Erythroblast (primary cell): ENCODE results near the gene UNC119.

Experiments
- DNase-seq, 2 experiments: peaks; one replicate each; lab custom pipeline; 2025; lab: John Stamatoyannopoulos, UW
- GATA1 ChIP-seq: IDR thresholded peaks from 2 replicates; pipeline ENCODE4 v1.6.1; 2011; ENCODE audit warnings: low read depth, mild to moderate bottlenecking, control low read depth, low read length, moderate library complexity
- POLR2A ChIP-seq: IDR thresholded peaks from 2 replicates; pipeline ENCODE4 v1.6.1; 2011; ENCODE audit warnings: mild to moderate bottlenecking, low read length

The UNC119 gene

DNA sequence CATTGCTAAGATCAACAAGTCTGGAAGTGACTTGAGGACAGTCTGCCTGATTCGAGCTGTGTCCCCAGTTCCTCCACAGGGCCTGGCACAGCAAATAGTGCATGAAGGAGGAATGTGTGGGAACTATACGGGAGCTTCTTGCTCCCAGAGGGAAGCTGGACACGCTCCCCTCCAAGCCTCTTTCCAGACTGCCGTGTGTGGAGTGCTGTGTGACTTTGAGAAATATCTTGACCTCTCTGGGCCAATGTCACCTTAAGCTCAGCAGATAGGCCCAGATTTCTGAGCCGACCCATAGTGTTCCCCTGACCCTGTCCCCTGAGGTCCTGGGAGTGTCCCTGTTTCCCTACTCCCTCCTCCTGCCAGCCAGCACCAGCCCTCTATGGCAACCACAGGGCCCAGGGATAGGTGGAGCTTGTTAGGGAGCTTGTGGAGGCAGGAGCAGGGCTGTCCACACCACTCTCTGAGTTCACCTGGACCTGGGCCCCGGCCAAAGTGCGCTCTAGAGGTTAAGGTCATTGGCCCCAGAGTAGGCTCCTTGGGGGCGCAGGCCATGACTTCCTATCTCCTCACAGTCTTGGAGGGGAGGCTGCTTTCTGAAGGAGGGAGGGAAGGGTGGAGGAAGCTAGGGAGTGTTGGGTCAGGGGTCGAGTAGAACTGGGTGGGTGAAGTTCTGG lies 52.6 kb downstream of the UNC119 start:
- no peak for DNase-seq

DNA sequence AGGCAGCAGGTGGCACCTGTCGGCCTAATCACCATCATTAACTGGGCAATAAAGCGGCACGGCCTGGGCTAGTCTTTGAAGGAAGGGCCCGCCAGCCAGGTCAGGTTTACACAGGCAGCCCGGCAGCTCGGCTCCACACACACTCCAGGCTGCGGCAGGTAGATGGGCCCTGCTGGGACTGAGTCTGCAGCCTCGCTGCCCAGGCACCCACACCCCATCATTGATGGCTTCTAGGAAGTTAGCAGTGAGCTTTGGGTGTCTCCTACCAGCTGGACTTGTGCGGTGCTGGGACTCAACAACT lies 53.1 kb downstream of the UNC119 start:
- TF ChIP-seq POLR2A (no peak), GATA1 (no peak)
- DNase-seq: no peak

More for the DNA sequence above, 52.6 kb downstream of the UNC119 start:
- no peak for TF ChIP-seq POLR2A
- TF ChIP-seq GATA1: no peak

DNA sequence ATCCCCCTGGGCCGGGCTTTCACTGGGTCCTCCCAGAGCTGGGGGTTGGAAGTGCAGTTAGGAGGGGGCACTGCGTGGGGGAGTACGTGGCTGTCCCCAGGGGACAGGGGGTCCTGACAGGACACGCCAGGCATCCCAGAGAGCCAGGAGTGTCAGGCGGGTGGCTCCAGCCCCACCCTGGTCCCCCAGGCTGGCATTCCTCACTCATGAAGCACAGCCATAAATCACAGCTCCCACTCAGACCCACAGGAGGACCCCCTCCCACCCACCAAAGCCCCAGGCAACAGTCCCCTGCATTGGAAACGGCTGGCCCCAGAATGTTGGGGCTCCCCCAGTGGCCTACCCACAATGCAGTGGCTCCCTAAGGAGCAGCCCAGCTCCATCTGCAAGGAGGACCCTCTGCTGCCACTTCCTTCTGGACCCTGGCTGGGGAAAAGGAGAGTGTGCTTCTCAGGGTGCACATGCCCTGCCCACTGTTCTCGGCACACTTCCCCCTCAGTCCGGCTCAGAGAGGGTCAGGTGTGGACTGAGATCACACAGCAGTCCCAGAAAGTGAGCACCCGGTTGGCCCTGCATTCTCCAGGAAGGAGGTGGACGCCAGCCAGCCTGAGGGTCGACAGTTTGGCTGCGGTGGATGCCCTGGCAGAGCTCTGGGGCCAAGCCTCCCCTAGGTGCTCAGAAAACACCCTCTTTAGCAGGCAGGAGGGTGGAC lies 53.6 kb downstream of the UNC119 start:
- DNase-seq: no peak
- TF ChIP-seq POLR2A (no peak), GATA1 (no peak)

DNA sequence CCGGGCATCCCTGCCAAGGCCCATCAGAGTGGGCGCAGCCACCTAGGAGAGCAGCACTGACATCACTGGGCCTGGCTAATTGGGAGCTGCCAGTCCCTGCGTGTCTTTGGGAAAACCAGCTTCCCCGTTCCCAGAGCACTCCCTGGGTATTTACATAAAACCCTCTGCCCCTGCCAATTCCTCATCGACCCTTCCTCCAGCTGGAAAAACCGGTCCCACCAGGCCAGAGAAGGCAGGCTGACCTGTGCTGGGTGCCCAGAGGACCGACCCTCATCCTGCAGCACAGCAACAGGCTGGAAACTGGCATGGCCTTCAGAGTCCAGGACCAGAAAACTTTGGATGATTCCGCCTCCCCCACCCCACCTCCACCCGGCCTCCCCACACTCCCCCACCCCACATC lies 54.5 kb downstream of the UNC119 start:
- DNase-seq: no peak
- no peak for TF ChIP-seq POLR2A
- no peak for TF ChIP-seq GATA1
